Measurements from ENCODE around the gene MEST. TPM values are rescaled to one million over a fixed set of nuclear protein-coding genes. Genes with fewer than 3 reads are reported as not detected.
"Not testable (repeated sequence)": the region's sequence is repeated elsewhere in the genome, so short reads cannot be mapped to it uniquely, and the experiment has no call there.

MEST gene
- total RNA-seq, 1 donor from 2014 or later = 52.6 TPM

- no peak for DNase-seq (ENCODE audit: extremely low read depth, low read depth, low spot score)
Observed at GRCh38 chr7:130521258-130521951, 29.5 kb downstream of the MEST start.

- not testable (repeated sequence) for DNase-seq (ENCODE audit: extremely low read depth, low read depth, low spot score)
Observed at GRCh38 chr7:130523519-130524125, 31.7 kb downstream of the MEST start.

DNA sequence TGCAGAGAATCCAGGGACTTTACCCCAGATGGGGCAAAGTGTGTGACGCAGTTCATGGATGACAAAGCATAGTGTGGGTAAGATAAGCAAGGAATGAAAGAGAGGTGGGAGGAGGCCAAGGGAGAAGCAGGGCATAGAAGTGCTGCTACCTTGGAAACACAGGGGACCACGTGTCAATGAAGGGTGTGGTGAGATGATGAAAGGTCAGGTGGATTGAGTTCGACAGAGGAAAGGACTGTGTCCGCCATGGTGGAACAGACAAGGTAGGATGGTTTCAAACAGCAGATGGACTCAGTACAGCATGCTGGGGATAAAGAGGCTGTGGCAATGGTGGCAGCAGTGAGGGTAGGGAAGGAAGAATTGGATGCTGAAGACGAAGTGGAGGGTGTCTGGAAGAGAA, 32.7 kb downstream of the MEST start:
- no peak for DNase-seq (ENCODE audit: extremely low read depth, low read depth, low spot score)

- DNase-seq (ENCODE audit: extremely low read depth, low read depth, low spot score) = not testable (repeated sequence)
Observed at GRCh38 chr7:130527752-130528355, 36.0 kb downstream of the MEST start.

GRCh38 chr7:130529417-130529816, 37.5 kb downstream of the MEST start:
- no peak for DNase-seq (ENCODE audit: extremely low read depth, low read depth, low spot score)

DNA sequence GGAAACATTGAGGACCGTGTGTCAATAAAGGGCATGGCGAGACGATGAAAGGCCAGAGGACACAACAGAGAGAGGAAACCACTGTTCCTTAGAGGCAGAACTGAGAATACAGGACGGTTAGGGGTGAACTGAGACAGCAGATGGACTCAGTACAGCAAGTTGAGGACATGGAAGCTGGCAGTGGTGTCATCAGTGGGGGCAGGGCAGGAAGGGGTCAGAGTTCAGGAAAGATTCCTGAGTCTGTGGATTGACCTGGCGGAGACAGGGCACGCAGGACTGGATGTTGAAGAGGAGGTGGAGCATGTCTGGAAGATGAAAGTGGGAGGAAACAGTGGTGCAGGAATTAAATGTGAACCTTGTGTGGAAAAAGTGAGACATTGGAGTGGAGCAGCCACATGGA, 46.0 kb downstream of the MEST start:
- DNase-seq (ENCODE audit: extremely low read depth, low read depth, low spot score) = not testable (repeated sequence)

DNA sequence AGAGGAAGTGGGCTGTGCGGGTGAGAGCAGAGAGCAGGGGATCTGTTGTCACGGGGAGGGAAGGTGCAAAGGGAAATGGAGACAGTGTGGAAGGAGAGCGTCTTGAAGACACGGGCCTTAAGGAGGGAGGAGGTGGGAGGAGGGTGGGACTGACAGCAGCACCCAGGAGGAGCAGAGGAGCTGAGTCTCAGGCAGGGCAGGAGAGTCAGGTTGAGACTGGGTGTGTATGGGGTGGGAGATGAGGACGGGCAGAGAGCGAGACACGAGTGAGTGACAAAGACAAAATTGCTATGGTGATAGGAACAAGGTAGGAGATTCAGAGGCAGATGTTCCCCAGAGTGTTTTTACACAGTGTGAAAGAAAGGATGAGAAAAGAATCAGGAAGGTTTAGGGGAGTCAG, 49.4 kb downstream of the MEST start:
- DNase-seq (ENCODE audit: extremely low read depth, low read depth, low spot score) = not testable (repeated sequence)

- DNase-seq (ENCODE audit: extremely low read depth, low read depth, low spot score) = not testable (repeated sequence)
Observed at GRCh38 chr7:130542297-130542696, 50.4 kb downstream of the MEST start.

DNA sequence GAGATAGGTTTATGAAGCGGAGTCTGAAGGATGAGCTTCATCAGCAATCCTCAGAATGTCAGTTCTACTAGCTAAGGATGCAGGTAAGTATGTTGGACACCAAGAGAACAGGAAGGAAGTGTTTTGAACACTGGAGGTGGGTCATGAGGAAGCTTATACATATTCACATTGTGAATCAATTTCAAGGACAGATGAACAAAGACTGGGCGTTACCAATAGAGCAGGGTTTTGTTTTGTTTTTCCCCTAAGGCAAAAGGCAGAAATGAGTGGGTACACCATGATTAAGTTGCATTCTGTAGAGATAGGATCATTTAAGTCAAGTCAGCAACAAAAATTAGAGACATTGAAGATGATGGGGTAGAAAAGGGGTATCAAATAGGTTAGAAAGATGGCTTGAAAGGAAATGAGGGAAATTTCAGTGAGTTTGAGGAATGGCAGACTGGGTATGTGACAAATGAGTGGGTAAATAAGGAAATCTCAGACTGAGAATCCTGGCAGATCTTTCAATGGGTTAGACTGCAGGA, 51.7 kb downstream of the MEST start:
- DNase-seq (ENCODE audit: extremely low read depth, low read depth, low spot score) = no peak

DNA sequence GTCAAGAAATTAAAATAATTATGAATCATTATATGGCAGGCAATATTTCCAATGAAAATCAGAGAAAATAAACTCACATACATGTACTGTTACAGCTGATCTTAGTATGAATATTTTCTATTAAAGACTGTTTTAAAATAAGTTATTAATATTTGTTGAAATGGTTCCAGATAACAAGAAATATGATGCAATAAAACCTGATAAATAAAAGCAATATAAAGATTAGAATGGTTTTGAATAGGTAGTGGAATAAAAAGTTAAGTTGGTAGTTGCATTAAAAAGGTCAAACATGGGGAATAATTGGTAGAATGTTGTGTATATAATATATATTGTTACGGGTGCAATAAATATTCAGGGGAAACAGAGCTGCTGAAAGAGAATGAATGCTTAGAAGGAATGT, 52.5 kb downstream of the MEST start:
- no peak for DNase-seq (ENCODE audit: extremely low read depth, low read depth, low spot score)

DNA sequence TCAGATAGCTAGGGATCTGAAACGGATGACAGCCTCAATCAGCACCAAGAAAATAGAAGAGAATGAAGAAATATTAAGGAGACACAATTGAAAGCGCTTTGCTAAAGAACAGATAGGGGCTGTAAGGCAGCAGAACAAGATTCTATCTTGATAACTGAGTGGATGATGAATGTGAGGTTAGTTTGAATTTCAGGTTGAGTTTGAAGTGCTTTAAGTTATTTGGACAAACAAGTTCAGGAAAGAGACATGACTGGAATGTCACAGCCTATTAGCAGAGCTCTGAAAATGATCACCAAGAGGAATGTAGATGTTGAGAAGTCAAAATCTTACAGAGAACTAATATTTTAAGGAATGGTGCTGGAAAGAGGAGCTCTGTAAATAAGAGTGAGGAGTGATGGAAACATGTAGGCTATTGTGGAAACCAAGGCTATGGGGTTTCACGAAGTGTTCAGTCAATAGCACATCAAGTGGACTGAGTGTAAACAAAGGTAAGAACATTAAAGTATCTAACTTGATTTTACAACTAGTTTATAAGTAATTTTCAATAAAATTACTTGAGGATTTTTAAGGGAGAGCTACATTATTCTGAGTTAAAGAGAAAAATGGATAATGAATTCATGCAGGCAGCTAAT, 61.6 kb downstream of the MEST start:
- no peak for DNase-seq (ENCODE audit: extremely low read depth, low read depth, low spot score)

DNA sequence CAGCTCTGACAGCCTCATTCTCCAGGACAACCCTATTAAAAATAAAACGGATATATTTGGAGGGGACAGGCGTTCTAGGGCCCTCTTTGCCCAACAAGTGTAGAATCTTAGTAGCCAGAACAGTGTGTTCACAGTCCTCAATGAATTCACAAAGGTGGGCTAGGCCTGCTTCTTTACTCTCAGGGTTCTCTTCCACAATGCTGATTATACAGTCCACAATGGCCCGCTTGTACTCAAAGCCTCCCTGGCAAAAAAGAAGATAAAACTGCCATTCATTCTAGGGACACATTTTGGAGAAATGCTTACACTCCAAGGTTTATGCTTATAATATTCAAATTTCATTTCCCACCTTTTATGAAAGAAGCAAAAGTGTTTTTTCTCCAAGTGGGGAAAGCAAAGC, 62.6 kb downstream of the MEST start:
- no peak for DNase-seq (ENCODE audit: extremely low read depth, low read depth, low spot score)

Other genes with a start within 250 kb of the MEST start
- gene CPA2, start 225.2 kb upstream of the MEST start, total RNA-seq = not detected in 2 replicates
- gene CPA4, start 198.9 kb upstream of the MEST start, total RNA-seq = 20.2 and 27.7 TPM in 2 replicates
- not detected in 2 replicates for gene CPA5, start 147.3 kb upstream of the MEST start, total RNA-seq
- gene CPA1, start 111.6 kb upstream of the MEST start, total RNA-seq = not detected in 2 replicates
- gene CEP41, start 51.1 kb upstream of the MEST start, total RNA-seq = 23.5 and 25.1 TPM in 2 replicates
- gene COPG2, start 176.7 kb downstream of the MEST start, total RNA-seq = 14.3 and 19.6 TPM in 2 replicates
- gene TSGA13, start 194.5 kb downstream of the MEST start, total RNA-seq = not detected in 2 replicates
- gene KLF14, start 242.1 kb downstream of the MEST start, total RNA-seq = not detected in 2 replicates

Measured in glomerular endothelial cell (primary cell).